Measurements from ENCODE around the gene FGF2.

GRCh38 chr4:122803788-122804208 is 22.8 kb upstream of the FGF2 start:
- TF ChIP-seq, protein P1, sequence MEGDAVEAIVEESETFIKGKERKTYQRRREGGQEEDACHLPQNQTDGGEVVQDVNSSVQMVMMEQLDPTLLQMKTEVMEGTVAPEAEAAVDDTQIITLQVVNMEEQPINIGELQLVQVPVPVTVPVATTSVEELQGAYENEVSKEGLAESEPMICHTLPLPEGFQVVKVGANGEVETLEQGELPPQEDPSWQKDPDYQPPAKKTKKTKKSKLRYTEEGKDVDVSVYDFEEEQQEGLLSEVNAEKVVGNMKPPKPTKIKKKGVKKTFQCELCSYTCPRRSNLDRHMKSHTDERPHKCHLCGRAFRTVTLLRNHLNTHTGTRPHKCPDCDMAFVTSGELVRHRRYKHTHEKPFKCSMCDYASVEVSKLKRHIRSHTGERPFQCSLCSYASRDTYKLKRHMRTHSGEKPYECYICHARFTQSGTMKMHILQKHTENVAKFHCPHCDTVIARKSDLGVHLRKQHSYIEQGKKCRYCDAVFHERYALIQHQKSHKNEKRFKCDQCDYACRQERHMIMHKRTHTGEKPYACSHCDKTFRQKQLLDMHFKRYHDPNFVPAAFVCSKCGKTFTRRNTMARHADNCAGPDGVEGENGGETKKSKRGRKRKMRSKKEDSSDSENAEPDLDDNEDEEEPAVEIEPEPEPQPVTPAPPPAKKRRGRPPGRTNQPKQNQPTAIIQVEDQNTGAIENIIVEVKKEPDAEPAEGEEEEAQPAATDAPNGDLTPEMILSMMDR (IDR thresholded peaks at IDR 0.05), result no peak
- no peak for TF ChIP-seq POLR2A (IDR thresholded peaks at IDR 0.05; ENCODE audit: low read depth)
- no peak for TF ChIP-seq POLR2AphosphoS5 (IDR thresholded peaks at IDR 0.05)
